Measurements from ENCODE around the gene EXPH5.

DNA sequence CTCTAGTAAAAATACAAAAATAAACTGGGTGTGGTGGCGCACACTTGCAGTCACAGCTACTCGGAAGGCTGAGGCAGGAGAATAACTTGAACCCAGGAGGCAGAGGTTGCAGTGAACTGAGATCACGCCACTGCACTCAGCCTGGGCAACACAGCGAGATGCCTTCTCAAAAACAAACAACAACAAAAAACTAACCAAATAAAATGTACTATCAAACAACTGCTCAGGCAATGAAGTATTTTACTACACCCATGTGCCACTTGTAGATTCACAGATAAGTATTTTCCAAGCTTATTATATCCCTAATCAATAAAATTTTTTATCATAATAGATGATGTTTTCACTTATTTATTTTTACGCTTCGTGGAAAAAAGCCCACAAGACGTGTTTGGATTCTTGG lies 127.2 kb downstream of the EXPH5 start:
- TF ChIP-seq, protein P1, sequence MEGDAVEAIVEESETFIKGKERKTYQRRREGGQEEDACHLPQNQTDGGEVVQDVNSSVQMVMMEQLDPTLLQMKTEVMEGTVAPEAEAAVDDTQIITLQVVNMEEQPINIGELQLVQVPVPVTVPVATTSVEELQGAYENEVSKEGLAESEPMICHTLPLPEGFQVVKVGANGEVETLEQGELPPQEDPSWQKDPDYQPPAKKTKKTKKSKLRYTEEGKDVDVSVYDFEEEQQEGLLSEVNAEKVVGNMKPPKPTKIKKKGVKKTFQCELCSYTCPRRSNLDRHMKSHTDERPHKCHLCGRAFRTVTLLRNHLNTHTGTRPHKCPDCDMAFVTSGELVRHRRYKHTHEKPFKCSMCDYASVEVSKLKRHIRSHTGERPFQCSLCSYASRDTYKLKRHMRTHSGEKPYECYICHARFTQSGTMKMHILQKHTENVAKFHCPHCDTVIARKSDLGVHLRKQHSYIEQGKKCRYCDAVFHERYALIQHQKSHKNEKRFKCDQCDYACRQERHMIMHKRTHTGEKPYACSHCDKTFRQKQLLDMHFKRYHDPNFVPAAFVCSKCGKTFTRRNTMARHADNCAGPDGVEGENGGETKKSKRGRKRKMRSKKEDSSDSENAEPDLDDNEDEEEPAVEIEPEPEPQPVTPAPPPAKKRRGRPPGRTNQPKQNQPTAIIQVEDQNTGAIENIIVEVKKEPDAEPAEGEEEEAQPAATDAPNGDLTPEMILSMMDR (IDR thresholded peaks at IDR 0.05), result no peak
- no peak for TF ChIP-seq EZH2 (IDR thresholded peaks at IDR 0.05; ENCODE audit: borderline replicate concordance, insufficient read depth, low read depth, low read length, poor library complexity, severe bottlenecking)
